HEK293 (cell line): ENCODE data around the gene KCNE1.

Experiments used
- GLI4 ChIP-seq: fragments of 450-650 bp; formaldehyde crosslinking; IDR thresholded peaks from 2 replicates; pipeline ENCODE4 v1.5.1; 2016; ENCODE audit warnings: missing biosample characterization, missing genetic modification characterization
- SP7 ChIP-seq: fragments of 450-650 bp; formaldehyde crosslinking; IDR thresholded peaks from 2 replicates; pipeline ENCODE4 v1.5.1; 2016; ENCODE audit warnings: missing biosample characterization, missing genetic modification characterization
- ZBTB10 ChIP-seq: fragments of 450-650 bp; formaldehyde crosslinking; IDR thresholded peaks from 2 replicates; pipeline ENCODE4 v1.5.1; 2016; ENCODE audit warnings: missing biosample characterization, missing genetic modification characterization
- ZNF112 ChIP-seq: fragments of 450-650 bp; formaldehyde crosslinking; IDR thresholded peaks from 2 replicates; pipeline ENCODE4 v1.5.0; 2017; ENCODE audit warnings: missing biosample characterization, missing genetic modification characterization
- ZNF175 ChIP-seq: fragments of 450-650 bp; formaldehyde crosslinking; IDR thresholded peaks from 2 replicates; pipeline ENCODE4 v1.5.1; 2016; ENCODE audit warnings: missing biosample characterization, missing genetic modification characterization
- ZNF202 ChIP-seq: fragments of 450-650 bp; formaldehyde crosslinking; IDR thresholded peaks from 2 replicates; pipeline ENCODE4 v1.5.1; 2016; ENCODE audit warnings: missing biosample characterization, missing genetic modification characterization, borderline replicate concordance
- ZNF239 ChIP-seq: fragments of 450-650 bp; formaldehyde crosslinking; IDR thresholded peaks from 2 replicates; pipeline ENCODE4 v1.5.1; 2016; ENCODE audit warnings: missing biosample characterization, missing genetic modification characterization
- ZNF266 ChIP-seq: fragments of 450-650 bp; formaldehyde crosslinking; IDR thresholded peaks from 2 replicates; pipeline ENCODE4 v1.5.1; 2016; ENCODE audit warnings: missing biosample characterization, missing genetic modification characterization, low read depth
- ZNF510 ChIP-seq: fragments of 450-650 bp; formaldehyde crosslinking; IDR thresholded peaks from 2 replicates; pipeline ENCODE4 v1.5.1; 2018; ENCODE audit warnings: mild to moderate bottlenecking, missing genetic modification characterization, missing biosample characterization; ENCODE audit not compliant: insufficient replicate concordance
- ZNF521 ChIP-seq: fragments of 450-650 bp; formaldehyde crosslinking; IDR thresholded peaks from 2 replicates; pipeline ENCODE4 v1.5.1; 2017; ENCODE audit warnings: missing biosample characterization, mild to moderate bottlenecking, missing genetic modification characterization
- TF ChIP-seq, protein P1 (sequence below): fragments of 450-650 bp; formaldehyde crosslinking; IDR thresholded peaks from 2 replicates; pipeline ENCODE4 v1.5.1; 2016; ENCODE audit warnings: missing biosample characterization, missing genetic modification characterization
- TF ChIP-seq, protein P2 (sequence below): fragments of 450-650 bp; formaldehyde crosslinking; IDR thresholded peaks from 2 replicates; pipeline ENCODE4 v1.5.1; 2016; ENCODE audit warnings: missing biosample characterization, missing genetic modification characterization

DNA sequence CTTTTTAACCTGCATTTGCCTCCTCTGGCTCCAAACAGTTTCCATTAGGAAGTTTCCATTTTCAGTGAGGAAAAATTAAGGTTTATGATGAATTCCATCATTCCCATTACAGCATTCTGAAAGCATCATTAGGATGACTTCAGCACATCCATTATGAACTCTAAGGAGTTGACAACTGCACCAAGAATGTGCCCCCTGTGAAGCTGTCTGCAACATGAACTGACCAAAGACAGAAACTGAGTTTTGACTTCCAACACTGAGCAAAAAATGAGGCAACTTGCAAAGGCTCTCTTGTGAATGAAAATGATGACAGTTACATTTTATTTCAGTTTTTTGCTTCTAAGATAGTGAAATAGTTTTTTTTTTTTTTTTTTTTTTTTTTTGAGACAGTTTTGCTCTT is 18.3 kb upstream of the KCNE1 start:
- TF ChIP-seq, protein P1, sequence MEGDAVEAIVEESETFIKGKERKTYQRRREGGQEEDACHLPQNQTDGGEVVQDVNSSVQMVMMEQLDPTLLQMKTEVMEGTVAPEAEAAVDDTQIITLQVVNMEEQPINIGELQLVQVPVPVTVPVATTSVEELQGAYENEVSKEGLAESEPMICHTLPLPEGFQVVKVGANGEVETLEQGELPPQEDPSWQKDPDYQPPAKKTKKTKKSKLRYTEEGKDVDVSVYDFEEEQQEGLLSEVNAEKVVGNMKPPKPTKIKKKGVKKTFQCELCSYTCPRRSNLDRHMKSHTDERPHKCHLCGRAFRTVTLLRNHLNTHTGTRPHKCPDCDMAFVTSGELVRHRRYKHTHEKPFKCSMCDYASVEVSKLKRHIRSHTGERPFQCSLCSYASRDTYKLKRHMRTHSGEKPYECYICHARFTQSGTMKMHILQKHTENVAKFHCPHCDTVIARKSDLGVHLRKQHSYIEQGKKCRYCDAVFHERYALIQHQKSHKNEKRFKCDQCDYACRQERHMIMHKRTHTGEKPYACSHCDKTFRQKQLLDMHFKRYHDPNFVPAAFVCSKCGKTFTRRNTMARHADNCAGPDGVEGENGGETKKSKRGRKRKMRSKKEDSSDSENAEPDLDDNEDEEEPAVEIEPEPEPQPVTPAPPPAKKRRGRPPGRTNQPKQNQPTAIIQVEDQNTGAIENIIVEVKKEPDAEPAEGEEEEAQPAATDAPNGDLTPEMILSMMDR (tag by site-specific recombination): no peak
- TF ChIP-seq ZBTB10 (tag by site-specific recombination) (no peak), ZNF510 (tag by site-specific recombination) (no peak), SP7 (tag by site-specific recombination) (no peak), ZNF202 (tag by site-specific recombination) (no peak), ZNF175 (tag by site-specific recombination) (no peak), ZNF112 (tag by site-specific recombination) (no peak), ZNF266 (no peak), GLI4 (tag by site-specific recombination) (no peak), ZNF521 (no peak), ZNF239 (no peak)
- TF ChIP-seq, protein P2, sequence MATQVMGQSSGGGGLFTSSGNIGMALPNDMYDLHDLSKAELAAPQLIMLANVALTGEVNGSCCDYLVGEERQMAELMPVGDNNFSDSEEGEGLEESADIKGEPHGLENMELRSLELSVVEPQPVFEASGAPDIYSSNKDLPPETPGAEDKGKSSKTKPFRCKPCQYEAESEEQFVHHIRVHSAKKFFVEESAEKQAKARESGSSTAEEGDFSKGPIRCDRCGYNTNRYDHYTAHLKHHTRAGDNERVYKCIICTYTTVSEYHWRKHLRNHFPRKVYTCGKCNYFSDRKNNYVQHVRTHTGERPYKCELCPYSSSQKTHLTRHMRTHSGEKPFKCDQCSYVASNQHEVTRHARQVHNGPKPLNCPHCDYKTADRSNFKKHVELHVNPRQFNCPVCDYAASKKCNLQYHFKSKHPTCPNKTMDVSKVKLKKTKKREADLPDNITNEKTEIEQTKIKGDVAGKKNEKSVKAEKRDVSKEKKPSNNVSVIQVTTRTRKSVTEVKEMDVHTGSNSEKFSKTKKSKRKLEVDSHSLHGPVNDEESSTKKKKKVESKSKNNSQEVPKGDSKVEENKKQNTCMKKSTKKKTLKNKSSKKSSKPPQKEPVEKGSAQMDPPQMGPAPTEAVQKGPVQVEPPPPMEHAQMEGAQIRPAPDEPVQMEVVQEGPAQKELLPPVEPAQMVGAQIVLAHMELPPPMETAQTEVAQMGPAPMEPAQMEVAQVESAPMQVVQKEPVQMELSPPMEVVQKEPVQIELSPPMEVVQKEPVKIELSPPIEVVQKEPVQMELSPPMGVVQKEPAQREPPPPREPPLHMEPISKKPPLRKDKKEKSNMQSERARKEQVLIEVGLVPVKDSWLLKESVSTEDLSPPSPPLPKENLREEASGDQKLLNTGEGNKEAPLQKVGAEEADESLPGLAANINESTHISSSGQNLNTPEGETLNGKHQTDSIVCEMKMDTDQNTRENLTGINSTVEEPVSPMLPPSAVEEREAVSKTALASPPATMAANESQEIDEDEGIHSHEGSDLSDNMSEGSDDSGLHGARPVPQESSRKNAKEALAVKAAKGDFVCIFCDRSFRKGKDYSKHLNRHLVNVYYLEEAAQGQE (tag by site-specific recombination): no peak
